ENCODE data around the gene CRTAC1.

CRTAC1 gene

DNA sequence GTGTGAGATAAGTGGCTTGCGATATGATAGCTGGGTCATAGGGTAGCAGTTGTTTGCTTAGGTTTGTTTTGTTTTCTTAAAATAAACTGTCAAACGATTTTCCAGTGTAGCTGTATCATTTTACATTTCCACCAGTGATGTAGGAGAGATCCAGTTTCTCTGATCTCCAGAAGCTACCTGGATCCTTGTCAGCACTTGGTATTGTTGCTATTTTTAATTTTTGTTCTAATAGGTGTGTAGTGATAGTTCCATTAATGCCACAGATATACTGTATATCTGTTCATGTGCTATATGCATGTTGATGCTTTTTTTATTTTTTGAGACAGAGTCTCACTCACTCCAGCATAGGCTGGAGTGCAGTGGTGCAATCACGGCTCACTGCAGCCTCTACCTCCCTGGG, 136.3 kb downstream of the CRTAC1 start:
- DNase-seq = no peak

DNA sequence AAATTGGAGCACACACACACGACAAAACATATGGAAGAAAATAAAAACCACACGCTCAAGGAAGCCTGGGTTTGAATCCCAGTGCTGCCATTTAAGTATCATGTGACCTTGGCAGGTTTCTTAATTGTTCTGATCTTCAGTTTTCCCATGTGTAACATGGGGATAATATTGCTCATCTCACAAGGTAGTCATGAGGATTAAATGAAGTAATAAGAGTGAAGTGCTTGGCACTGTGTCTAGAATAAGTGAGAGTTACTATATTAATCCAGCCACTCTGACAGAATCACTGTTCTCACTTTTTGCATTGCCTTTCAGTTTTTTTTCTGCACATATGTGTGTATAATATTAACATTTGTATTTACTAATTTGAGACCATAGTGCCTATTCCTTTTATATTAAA, 137.5 kb downstream of the CRTAC1 start:
- DNase-seq = no peak

DNA sequence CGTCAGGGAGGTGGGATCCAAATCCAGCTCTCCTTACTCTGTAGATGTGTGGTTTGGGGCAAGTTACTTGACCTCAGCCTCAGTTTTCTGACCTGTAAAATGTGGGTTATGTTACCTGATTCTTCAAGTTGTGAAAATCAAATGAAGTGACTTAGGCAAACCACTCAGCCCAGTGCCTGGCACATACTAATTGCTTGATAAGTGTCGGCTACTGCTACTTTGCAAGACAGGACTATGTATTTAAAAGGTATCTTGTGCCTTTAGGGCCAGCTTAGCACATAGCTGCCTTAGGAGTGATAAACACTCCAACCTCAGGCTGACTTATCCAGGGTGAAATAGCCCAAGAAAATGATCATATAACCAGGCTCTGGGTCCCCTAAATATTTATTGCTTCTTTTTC, 137.9 kb downstream of the CRTAC1 start:
- DNase-seq = no peak

DNA sequence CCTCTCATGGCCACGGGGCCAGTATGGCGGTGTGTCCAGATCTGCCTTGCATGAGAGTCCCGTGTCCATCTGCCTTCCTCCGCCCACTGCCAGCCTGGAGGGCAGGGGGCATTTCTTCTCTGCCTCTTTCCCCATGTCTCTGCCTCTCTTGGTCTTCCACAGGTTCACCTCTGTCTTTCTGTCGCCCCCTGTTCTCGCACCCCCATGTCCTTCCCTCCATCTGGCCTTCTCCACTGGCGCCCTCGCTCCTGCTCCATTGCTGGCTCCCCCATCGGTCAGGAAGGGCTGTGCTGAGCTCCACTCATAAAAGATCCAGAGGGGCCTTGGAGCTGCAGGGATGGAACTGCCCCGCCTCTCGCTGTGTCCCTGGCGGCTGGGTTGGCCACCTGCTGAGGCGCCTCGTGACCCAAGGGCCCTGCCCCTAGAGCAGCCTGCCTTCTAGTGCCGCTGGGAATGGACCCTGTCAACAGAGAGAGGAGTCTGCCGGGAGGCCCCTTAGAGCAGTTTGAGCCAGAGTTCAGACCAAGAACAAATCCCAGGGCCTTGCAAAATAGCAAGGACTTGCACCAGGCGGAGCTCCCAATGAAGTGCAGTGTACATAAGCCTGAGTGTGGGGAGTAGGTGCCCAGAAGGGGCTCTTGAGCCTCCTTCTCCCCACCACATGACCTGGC, 138.8 kb downstream of the CRTAC1 start:
- DNase-seq = no peak

DNA sequence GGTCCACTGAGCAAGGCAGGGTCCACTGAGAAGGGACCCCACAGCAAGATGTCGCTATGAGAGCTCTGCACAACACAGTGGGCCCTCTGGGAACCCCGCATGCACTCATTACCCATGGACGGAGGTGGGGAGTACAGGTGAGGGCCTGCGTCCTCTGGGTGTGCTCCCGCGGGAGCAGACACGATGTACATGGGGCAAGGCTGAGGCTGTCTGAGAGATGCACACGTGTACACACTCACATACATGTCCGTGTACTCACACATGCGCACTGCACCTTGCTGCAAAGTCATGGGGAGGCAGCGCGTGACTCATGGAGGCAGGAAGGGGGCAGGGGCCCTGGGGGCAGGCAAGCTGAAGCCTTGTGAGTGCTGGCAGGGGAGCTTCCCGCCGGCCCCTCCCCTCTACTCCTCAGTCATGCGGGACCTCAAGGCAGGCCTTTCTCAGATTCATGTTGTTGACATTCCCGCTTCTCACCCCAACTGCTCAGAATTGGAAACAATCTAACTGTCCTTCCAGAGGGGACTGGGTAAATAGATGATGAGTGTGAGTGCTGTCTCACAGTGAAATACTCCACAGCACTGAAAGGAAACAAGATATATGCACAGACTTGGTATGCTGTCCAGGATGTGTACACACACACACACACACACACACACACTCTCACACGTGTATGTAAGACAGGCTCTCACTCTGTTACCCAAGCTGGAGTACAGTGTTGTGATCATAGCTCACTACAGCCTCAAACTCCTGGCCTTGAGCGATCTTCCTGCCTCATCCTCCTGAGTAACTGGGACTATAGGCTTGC, 140.8 kb downstream of the CRTAC1 start:
- DNase-seq = no peak

DNA sequence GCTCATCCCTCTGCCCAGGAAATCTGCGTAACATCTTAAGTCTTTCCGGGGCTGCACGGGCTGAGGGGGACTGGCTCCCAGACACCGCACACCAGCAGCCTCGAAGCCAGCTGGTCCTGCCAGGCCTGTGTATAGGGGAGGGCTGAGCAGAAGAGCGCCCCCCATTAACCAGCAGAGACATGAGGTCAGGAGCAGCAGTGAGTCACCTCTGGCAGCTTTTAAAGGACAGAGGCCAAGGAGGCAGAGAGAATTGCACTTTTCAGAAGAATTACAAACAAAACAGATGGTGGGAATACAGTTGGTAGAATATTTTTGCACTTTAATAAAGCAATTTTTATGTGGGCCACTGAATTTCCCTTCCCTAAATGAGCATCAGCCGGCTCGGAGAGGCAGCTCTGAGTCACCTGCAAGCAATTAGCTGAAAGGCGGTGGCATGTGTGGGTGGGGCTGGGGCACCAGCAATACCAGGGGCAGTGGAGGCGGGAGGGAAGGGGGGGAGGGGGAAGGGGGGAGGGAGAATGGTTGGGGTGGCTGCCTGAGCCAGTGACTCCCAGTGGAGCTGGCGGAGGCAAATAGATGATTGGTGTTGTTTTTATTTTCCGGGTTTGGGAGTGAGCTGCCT, 141.7 kb downstream of the CRTAC1 start:
- no peak for DNase-seq

DNA sequence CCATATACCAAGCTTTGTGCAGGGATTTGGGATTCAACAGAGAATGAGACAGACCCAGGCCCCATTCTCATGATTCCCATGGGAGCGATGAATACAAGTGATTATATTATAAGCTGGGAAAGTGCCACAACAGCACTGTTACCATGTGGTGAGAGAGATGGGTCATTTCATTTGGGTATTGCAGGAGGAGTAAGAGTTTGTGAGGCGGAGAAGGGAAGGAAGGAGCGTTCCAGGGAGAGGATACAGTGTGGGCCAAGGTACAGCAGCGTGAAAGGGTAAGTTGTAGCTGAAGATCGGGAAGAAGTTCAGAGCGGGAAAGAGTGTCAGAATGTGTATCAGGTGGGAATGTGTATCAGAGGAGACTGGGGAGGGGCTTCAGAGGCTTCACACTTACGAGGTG, 142.3 kb downstream of the CRTAC1 start:
- no peak for DNase-seq

DNA sequence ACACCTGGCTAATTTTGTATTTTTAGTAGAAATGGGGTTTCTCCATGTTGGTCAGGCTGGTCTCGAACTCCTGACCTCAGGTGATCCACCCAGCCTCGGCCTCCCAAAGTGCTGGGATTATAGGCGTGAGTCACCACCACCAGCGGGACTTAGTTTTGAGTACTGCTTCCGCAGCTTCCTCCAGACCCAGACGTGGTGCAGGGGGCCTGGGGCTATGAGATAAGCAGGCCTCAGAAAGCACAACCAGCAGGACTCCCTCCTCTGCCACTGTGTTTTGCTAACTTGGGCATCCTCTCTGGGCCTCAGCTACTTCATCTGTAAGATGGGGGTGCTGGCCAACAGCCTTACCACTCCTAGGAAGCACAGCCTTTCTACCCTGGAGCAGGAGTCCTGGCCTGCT, 143.0 kb downstream of the CRTAC1 start:
- no peak for DNase-seq

DNA sequence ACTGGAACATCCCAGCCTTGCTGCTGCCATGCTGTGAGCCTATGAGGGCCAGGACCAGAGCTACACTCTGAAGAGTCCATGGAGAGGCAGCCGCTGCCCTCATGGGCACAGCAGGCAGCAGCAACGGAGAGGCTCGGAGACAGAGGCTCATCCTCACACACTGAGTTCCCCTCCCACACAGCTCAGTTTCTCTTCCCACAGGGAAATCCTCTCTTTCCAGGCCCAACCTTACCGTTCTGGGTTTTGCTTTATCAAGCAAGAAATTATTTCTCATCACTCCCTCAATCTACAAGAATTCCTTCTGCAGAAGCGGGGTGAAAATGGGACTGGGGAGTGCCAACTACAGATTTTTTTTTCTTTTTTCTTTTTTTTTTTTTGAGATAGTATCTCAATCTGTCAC, 144.1 kb downstream of the CRTAC1 start:
- no peak for DNase-seq

DNA sequence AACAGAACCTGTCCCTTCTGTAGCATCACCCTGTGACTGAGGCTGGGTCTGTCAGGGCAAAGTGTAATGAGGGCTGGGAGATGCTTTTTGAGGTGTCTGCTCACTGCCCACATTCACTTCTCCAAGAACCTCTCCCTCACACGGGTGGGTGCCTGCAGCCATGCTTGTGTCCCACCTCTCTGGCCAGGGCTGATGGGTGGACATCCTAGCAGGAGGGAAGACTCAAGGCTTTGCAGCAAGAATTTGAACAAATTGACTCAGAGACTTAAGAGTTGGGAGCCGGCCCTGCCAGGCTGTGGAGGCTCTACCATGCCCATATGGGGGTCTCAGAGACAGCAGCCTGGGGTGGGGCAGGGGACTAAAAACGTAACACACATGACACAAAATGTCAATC, 147.3 kb downstream of the CRTAC1 start:
- no peak for DNase-seq

DNA sequence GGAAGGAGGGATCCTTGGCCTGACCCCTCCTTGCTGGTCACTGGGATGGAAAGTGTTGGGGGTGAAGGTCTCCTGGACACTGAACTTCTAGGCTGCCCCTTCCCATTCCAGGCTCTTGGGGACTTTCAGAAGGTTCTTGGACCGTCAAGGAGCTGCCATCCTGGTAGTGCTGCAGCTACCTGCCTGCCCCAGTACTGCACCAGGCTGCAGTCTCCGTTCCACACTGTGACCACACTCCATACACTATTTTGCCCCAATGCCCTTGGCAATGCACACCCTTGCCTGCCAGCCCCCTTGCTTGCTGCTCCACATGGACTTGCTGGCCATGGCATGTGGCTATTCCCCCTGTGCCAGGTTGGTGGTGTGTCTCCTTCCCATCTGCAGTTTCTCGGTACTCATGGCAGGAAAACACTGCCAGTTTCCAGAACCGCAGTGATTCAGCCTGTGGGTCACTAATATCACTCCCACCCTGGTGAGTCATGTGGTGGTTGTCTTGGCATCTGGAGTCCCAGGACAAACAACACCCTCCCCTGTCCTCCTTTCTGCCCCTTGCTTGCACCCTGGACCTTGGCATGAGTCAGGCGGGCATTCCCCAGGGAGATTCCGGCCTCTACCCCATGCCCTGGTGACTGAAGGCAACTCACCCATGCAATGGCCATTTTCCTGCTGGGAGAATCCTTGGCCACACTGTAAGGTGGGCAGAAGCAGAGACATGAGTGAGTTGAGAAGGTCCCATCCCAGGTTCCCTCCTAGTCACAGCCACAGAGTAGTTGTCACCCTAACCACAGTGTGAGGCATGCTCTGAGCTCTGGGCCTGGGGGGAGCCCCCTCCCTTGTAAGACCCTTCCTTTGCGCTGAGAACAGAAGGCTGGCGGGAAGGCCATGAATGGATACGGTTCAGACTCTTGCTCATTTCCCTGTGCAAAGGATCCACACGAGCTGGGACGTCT, 148.0 kb downstream of the CRTAC1 start:
- DNase-seq = no peak

DNA sequence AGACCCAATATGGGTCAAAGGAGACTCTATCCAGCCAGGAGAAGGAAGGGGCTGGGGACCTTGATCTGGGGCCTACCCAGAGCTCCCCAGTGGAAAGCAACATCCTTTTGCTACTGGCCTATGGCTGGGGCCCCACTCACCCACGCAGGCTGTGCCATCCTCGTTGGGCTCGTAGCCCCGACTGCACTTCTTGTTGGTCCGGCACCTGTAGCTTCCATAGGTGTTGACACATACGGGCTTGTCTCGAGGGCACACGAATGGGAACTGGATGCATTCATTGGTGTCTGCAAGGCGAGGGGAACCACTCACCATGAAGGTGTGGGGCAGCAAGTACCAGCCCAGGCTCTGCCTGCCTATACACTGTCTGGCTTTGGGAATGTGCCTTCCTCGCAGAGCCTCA, 150.3 kb downstream of the CRTAC1 start:
- DNase-seq = no peak

DNA sequence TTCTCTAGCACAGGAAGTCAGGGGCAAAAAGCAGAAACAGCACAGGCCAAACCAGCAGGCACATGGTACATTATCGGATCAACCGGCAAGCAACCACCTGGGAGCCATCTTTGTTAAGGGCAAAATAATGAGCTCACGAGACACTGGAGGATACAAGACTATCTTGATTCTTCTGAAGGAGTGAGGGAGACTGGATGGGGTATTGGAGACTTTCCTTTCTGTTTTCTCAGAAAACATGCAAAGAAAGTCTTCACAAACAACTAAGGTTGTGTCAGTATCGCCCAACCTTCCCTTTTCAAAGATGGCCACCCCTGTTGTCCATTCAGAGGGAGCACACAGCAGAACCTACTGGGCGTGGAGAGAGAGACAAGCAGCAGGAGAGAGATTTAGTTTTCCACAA, 151.2 kb downstream of the CRTAC1 start:
- no peak for DNase-seq

DNA sequence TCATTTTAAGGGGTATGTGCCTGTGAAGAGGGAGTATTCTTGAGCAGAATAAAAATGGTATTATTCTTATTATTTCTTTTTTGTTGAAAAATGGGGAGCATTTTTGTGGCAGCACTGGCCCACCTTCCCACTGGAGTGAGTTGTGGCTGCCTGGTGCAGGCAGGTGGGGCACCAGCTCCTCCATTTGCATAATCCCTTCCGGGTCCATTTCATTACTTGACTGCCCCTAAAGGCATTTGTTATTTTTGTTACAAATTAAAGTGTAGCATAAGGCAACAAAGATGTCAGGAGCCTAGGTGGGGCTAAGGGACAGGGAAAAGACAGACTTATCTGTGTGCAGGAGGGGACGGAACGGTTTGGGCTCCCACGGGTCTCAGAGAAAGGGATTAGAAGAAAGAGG, 154.0 kb downstream of the CRTAC1 start:
- DNase-seq = no peak

DNA sequence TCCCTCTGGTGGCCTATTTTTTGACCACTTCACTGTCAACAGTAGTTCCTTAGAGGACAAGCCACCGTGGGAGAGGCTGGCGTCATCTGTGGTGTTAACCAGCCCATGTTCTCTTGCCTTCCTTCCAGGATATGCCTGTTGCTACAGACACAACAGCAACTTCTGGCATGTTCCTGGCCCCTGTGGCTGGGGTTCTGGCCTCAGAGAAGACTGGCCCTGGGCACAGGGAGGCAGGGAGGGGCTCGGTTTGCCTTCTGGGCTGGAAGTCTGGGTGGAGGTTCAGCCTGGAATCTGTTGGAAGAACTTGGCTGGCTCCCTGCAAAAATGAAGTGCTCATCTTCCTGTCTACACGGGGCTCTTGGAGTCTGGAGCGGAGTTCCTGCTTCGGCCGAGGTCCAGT, 155.0 kb downstream of the CRTAC1 start:
- DNase-seq = no peak

DNA sequence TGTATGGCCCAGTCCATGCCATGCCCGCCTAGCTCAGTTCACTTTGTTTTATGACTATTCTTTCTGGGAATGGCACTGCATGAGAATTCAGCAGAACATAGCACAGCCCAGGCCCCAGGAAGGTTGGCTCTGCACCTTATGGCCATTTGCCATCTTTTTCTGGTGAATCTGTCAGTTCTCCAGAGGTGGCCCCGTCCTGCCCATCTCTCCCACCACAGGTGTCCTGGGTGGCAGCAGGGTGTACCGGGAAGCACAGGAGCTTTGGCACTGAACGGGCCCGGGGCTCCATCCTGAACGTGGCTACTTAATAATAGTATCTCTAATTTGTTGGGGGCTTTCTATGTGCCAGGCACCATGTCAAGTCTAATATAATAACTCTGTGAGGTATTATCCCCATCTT, 156.1 kb downstream of the CRTAC1 start:
- no peak for DNase-seq

DNA sequence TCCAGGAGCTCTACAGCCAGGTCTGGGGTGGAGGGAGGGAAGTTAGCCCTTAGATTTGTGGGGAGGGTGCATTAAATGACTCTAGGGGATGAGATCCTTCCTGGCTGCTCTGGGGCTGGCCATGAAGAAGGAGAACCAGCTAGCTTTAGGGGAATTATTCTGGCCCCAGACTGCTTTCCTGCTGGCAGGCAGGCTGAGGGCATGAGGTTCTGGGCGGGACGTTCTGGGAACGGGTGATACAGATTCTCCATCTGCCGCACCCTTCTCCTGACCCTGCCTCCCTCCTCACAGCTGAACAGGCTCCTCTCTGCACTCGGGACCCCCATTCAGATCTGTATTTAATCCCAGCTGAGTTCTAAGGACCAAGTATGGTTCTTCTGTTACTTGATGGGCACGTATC, 156.9 kb downstream of the CRTAC1 start:
- DNase-seq = no peak

DNA sequence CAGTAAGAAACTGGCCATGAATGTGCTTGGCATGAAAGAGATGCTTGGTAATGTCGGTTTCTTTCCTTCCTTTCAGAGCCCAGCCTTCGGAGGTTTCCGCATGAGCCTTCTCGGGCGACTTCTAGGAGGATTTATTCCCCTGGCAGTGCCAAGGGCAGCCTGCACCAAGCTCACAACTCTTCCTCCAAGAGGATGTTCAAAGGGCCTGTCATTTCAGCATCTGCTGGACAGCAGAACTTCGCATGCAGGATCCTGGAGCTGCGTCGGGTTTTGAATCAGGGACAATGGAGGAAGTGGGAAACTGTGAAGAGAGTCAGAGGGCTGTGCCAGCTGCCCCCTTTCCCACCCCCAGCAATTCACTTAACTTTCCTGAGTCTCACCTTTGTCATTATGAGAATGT, 159.4 kb downstream of the CRTAC1 start:
- no peak for DNase-seq

DNA sequence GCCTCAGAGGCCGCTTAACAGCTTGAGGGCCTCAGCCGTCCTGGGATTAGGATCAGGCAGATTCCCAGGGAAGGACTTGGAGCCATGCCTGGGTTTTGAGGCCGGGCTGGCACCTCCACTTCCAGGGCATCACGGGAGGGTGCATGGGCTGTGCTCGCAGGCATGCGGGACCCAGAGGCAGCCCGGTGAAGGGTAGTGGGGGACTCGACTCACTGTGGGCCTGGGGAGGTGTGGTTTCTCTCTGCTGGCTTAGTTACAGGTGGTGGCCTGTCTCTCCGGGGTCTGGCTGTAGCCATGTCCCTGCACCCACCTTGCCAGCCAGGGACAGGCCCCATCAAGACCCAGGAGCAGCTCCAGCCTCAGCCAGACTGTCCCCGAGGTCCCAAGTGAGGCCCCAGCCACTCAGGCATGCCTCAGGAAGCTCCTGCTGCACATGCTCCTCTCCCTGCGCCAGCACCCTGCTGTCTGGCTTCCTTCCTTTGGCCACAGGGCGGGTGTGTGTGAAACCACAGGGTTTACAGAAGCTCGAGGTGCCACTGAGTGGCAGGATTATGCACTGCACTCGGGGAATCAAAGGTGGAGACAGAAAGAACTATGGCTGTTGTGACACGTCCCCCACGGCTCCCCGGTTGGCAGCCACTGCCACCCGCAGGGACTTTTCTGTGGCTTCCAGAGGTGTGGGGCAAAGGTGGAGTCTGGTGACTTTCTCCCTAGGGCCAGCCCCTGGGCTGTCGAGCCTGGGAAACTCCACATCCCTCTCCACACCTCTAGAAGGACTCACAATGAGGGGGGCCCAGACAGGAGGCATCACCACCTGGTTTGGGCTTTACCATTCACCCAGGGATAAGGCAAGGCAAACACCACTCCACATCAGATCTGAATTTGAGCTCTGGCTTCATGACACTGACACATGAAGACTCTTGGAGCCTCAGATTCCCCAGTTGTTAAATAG, 161.1 kb downstream of the CRTAC1 start:
- DNase-seq = peak; percentile 32 to 69 (median 60)

DNA sequence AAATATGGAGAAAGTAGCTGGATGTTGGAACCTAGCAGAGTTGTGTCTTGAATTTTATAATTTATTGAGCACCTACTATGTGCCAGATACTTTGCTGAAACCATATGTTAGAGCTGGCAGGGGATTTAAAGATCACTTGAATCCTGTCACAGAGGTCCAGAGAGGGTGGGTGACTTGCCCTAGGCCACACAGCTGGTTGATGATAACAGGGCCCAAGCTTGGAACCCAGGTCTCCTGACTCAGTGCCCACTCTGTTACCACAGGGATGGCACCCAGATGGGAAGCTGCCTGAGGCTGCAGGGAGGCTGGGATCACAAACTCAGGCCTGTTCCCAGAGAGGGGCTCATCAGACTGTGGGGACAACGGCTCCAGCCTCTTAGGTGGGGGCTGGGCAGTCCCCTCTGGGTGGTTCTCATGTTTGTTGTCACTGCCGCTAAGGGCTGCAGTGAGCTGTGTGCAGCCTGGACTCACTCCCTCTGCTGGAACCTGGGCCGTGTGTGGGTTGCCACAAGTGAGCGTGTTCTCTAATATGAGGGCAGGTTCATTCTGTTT, 162.2 kb downstream of the CRTAC1 start:
- DNase-seq = no peak

DNA sequence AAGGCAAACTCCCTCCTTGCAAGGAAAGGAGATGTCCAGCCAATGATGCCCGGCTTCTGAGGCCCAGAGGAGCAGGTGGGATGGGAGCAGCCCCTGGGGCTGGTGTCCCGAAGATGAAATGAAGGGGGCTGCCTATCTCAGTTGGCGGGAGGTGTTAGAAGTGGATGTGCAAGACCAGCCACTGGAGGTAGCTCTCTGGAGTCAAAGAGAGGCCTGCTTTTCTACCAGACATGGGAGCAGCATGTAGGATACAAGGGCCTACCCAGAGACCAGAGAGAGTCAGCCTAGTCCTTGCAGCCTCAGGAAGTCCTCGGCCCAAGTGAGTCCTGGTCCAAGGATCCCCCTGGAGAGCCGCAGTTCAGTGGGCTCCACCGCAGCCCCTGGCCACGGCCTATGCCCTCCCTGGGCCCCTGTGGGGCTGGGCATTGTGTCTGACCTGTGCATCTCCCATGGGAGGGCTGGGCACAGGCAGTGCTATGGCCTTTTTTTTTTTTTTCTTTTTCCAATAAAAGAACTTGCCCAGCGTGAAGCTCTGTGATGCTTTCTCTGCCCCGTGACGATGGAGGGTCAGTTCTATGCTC, 163.1 kb downstream of the CRTAC1 start:
- DNase-seq = no peak
